SK-N-SH treated with all-trans-retinoic acid at 6 μM for 48 hours (cell line): ENCODE measurements around the gene ANKMY2.
A peak's percentile ranks its signal among the peaks of the same experiment; 100 is the strongest.

Source experiments
- ATAC-seq: fragments of 200-7000 bp; cut with Tn5 transposase; 3 replicates; pipeline ENCODE4 v1.9.1; 2020; ENCODE audit warnings: mild to moderate bottlenecking, moderate library complexity
- BACH2 ChIP-seq: fragments of 250-450 bp; sonication (Bioruptor Pico); IDR thresholded peaks from 2 replicates; pipeline ENCODE4 v1.9.0; 2021; ENCODE audit warnings: mild to moderate bottlenecking, borderline replicate concordance
- CSDC2 ChIP-seq: fragments of 250-450 bp; sonication (Bioruptor Pico); IDR thresholded peaks from 2 replicates; pipeline ENCODE4 v1.5.0; 2020; ENCODE audit warnings: mild to moderate bottlenecking, moderate library complexity
- ESRRG ChIP-seq: fragments of 250-450 bp; sonication (Bioruptor Pico); IDR thresholded peaks from 2 replicates; pipeline ENCODE4 v1.6.1; 2021; ENCODE audit warnings: mild to moderate bottlenecking
- GLIS3 ChIP-seq: fragments of 250-450 bp; sonication (Bioruptor Pico); IDR thresholded peaks from 2 replicates; pipeline ENCODE4 v1.5.0; 2020; ENCODE audit warnings: mild to moderate bottlenecking, moderate library complexity
- OSR1 ChIP-seq: fragments of 250-450 bp; sonication (Bioruptor Pico); IDR thresholded peaks from 2 replicates; pipeline ENCODE4 v1.8.0; 2022; ENCODE audit warnings: moderate library complexity, mild to moderate bottlenecking, inconsistent platforms
- RARB ChIP-seq: fragments of 250-450 bp; sonication (Bioruptor Pico); IDR thresholded peaks from 2 replicates; pipeline ENCODE4 v1.8.0; 2021; ENCODE audit warnings: mild to moderate bottlenecking, moderate library complexity
- SNAI2 ChIP-seq: fragments of 250-450 bp; sonication (Bioruptor Pico); IDR thresholded peaks from 2 replicates; pipeline ENCODE4 v1.5.0; 2020; ENCODE audit warnings: mild to moderate bottlenecking, moderate library complexity
- TCF4 ChIP-seq: fragments of 250-450 bp; sonication (Bioruptor Pico); IDR thresholded peaks from 2 replicates; pipeline ENCODE4 v1.8.0; 2021; ENCODE audit warnings: mild to moderate bottlenecking, moderate library complexity, borderline replicate concordance
- TOX ChIP-seq: fragments of 250-450 bp; sonication (Bioruptor Pico); IDR thresholded peaks from 2 replicates; pipeline ENCODE4 v1.8.0; 2021; ENCODE audit warnings: mild to moderate bottlenecking, moderate library complexity, borderline replicate concordance
- ZFP3 ChIP-seq: fragments of 250-450 bp; sonication (Bioruptor Pico); IDR thresholded peaks from 2 replicates; pipeline ENCODE4 v1.5.0; 2020; ENCODE audit warnings: mild to moderate bottlenecking, moderate library complexity
- ZFP30 ChIP-seq: fragments of 450-650 bp; formaldehyde crosslinking; IDR thresholded peaks from 2 replicates; pipeline ENCODE4 v1.5.0; 2022; ENCODE audit warnings: mild to moderate bottlenecking, moderate library complexity
- ZNF70 ChIP-seq: fragments of 450-650 bp; formaldehyde crosslinking; IDR thresholded peaks from 2 replicates; pipeline ENCODE4 v1.5.0; 2020; ENCODE audit warnings: mild to moderate bottlenecking, moderate library complexity
- TF ChIP-seq, protein P1 (sequence below): fragments of 250-450 bp; sonication (Bioruptor Pico); IDR thresholded peaks from 2 replicates; pipeline ENCODE4 v1.5.1; 2020; ENCODE audit warnings: low read depth, mild to moderate bottlenecking, moderate library complexity
- TF ChIP-seq, protein P2 (sequence below): fragments of 250-450 bp; sonication (Bioruptor Pico); IDR thresholded peaks from 2 replicates; pipeline ENCODE4 v1.5.0; 2020; ENCODE audit warnings: mild to moderate bottlenecking, moderate library complexity

The ANKMY2 gene

DNA sequence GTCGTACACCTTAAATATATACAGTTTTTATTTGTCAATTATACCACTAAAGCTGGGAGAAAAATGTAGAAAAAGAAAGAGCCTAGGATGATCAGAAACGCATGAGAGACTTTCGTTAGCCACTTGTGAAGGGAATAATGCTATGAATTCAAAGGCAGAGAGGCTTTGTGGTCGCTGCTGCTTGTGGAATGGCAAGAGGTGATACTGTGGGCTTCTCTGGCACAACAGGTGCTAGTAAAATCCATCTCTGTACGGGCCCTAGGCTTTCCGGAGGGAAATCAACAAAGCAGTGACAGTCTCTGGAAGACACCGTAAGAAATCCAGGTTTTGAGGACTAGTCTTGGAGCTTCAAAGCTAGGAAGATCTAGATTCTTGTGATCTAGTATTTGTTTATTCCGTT lies 66.3 kb downstream of the ANKMY2 start:
- TF ChIP-seq SNAI2 (no peak), ZFP3 (no peak), OSR1 (CRISPR knock-in tag) (no peak)
- no peak for ATAC-seq

DNA sequence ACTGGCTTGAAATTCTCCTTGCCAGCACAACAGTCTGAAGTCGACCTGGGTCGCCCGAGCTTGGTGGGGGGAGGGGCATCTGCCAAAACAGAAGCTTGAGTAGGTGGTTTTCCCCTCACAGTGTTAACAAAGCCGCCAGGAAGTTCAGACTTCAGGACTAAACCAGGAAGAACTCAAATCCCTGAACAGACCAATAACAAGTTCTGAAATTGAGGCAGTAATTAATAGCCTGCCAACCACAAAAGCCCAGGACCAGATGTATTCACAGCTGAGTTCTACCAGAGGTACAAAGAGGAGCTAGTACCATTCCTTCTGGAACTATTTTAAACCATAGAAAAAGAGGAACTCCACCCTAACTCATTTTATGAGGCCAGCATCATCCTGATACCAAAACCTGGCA lies 73.6 kb downstream of the ANKMY2 start:
- no peak for ATAC-seq
- TF ChIP-seq BACH2 (CRISPR knock-in tag) = no peak
- TF ChIP-seq, protein P1, sequence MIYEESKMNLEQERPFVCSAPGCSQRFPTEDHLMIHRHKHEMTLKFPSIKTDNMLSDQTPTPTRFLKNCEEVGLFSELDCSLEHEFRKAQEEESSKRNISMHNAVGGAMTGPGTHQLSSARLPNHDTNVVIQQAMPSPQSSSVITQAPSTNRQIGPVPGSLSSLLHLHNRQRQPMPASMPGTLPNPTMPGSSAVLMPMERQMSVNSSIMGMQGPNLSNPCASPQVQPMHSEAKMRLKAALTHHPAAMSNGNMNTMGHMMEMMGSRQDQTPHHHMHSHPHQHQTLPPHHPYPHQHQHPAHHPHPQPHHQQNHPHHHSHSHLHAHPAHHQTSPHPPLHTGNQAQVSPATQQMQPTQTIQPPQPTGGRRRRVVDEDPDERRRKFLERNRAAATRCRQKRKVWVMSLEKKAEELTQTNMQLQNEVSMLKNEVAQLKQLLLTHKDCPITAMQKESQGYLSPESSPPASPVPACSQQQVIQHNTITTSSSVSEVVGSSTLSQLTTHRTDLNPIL (CRISPR knock-in tag) = no peak
- TF ChIP-seq GLIS3 (CRISPR knock-in tag) = no peak

DNA sequence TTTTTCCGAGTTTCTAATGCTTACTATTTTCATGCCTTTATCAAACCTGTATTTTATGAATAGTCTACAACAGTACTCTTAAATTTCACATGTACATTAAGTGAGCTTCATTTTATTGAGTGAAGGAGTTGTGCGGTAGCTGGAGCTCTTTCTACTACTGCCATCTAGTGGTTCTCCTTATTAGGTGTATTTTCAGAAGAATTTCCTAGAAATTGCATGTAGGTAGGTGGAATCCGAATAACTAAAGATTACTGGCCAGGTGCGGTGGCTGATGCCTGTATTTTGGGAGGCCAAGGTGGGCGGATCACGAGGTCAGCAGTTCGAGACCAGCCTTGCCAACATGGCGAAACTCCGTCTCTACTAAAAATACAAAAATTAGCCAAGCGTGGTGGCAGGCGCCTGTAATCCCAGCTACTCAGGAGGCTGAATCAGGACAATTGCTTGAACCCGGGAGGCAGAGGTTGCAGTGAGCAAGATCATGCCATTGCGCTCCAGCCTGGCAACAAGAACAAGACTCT lies 80.6 kb downstream of the ANKMY2 start:
- peak; percentile 84 for ATAC-seq
- TF ChIP-seq BACH2 (CRISPR knock-in tag) (no peak), SNAI2 (no peak), ESRRG (no peak), ZNF70 (no peak), GLIS3 (CRISPR knock-in tag) (no peak), RARB (CRISPR knock-in tag) (no peak), ZFP30 (CRISPR knock-in tag) (no peak)
- TF ChIP-seq, protein P1 (CRISPR knock-in tag) = no peak
- TF ChIP-seq, protein P2, sequence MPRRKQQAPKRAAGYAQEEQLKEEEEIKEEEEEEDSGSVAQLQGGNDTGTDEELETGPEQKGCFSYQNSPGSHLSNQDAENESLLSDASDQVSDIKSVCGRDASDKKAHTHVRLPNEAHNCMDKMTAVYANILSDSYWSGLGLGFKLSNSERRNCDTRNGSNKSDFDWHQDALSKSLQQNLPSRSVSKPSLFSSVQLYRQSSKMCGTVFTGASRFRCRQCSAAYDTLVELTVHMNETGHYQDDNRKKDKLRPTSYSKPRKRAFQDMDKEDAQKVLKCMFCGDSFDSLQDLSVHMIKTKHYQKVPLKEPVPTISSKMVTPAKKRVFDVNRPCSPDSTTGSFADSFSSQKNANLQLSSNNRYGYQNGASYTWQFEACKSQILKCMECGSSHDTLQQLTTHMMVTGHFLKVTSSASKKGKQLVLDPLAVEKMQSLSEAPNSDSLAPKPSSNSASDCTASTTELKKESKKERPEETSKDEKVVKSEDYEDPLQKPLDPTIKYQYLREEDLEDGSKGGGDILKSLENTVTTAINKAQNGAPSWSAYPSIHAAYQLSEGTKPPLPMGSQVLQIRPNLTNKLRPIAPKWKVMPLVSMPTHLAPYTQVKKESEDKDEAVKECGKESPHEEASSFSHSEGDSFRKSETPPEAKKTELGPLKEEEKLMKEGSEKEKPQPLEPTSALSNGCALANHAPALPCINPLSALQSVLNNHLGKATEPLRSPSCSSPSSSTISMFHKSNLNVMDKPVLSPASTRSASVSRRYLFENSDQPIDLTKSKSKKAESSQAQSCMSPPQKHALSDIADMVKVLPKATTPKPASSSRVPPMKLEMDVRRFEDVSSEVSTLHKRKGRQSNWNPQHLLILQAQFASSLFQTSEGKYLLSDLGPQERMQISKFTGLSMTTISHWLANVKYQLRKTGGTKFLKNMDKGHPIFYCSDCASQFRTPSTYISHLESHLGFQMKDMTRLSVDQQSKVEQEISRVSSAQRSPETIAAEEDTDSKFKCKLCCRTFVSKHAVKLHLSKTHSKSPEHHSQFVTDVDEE = no peak
- TF ChIP-seq, all 23 proteins: peak for 0

DNA sequence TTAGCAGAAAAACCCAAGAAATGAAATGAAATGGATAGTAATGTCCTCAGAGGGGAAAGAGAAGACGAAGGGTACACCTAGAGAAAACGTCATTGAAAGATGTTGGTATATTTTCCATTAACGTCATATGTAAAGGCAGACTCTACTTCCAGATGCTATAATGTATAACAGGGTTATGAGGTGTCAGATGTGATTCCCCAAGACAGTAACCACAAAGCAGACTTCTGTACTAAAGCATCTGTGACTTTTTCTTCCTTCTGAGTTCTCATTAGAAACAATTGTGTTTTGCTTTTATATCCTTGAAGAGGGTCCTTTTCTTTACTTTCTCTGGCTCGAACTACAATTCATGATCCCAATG lies 81.6 kb downstream of the ANKMY2 start:
- TF ChIP-seq GLIS3 (CRISPR knock-in tag) (no peak), ESRRG (no peak), BACH2 (CRISPR knock-in tag) (no peak), CSDC2 (CRISPR knock-in tag) (no peak), ZFP3 (no peak)
- TF ChIP-seq, protein P1 (CRISPR knock-in tag) = no peak
- no peak; the same call in none of the 3 replicates for ATAC-seq

DNA sequence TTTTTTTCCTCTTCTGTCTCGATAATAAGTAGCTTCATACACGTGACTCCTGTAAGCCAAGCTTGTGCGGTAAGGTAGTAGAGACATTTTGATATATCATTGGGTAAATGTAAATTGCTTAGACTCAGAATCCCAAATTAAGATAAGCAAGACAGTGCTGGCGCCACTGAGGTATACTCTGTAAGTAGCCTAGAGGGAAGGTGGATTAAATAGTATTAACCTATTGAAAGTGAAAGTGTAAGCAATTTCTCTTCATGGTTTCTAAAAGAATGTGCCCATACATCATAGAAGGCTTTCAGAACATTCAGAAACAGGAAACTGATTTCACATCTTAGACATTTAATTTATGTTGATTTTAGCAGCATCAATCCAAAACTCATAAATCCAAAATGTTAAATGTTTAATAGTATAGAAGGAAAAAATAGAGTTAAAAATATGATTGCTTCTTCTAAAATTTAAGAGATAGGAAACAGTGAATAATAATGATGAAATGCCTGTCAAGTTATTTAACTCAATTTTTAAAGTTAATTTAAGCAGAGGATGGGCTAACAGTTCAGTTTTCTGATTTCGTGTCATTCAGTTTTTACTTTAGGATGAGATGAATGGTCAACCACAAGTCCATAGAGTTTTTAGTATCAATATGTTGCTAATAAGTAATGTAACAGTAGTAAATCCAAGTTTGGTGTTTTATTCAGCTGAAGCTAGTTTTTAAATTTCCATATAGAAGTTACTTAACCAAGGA lies 82.1 kb downstream of the ANKMY2 start:
- ATAC-seq = peak; percentile 37
- TF ChIP-seq BACH2 (CRISPR knock-in tag) = no peak
- TF ChIP-seq TOX (CRISPR knock-in tag) = peak; percentile 31; the same call in 1 of the 2 replicates
- no peak for TF ChIP-seq TCF4 (CRISPR knock-in tag)
- TF ChIP-seq, protein P2 = no peak
